GM18505 (cell line): Measurements from ENCODE around the gene NECAB3.
"Not testable (repeated sequence)": the region's sequence is repeated elsewhere in the genome, so short reads cannot be mapped to it uniquely, and the experiment has no call there.

Experiments
- ATAC-seq: cut with Tn5 transposase; IDR thresholded peaks from one replicate; pipeline ENCODE4 v1.9.1; 2021; ENCODE audit not compliant: unreplicated experiment
- POLR2A ChIP-seq: IDR thresholded peaks from 4 replicates; pipeline ENCODE4 v1.6.1; 2011; ENCODE audit warnings: borderline replicate concordance; ENCODE audit not compliant: insufficient read depth, insufficient read length; ENCODE audit errors: extremely low read depth

Gene NECAB3

DNA sequence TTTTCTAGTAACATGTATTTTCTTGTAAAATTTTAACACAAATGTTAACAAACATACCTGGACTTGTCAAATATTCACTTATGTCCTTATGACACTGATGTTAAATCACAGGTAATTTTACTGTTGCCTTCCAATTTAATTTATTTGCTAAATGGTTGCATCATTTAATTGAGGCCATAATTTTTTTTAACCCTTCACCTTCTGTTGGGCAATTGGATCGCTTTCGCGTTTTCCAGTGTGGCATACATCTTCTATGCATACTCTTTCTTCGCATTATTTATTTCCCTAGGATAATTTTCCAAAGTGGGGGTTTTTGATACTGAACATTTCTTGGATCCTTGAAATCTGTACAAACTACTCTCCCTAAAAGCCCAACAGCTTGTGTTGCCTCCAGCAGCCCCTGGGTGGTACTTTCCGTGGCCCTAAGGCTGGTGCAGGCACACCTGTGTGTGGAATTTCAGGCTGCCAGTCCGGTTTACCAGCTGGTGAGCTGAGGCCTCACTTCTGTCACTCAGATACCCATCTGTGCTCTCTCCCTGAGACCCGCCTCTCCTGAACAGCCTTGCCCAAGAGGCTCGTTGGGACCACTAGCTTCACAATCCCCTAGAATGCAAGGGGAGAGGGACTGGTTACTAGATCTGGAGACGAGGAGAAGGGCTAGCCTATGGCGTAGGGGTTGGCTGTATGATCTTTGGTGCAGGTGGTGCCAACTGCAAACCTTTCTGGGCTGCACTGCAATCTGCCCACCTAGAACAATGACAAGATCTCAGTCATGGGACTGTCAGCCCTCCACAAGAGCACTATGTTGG, 23.3 kb downstream of the NECAB3 start:
- ATAC-seq: no peak
- TF ChIP-seq POLR2A: no peak

DNA sequence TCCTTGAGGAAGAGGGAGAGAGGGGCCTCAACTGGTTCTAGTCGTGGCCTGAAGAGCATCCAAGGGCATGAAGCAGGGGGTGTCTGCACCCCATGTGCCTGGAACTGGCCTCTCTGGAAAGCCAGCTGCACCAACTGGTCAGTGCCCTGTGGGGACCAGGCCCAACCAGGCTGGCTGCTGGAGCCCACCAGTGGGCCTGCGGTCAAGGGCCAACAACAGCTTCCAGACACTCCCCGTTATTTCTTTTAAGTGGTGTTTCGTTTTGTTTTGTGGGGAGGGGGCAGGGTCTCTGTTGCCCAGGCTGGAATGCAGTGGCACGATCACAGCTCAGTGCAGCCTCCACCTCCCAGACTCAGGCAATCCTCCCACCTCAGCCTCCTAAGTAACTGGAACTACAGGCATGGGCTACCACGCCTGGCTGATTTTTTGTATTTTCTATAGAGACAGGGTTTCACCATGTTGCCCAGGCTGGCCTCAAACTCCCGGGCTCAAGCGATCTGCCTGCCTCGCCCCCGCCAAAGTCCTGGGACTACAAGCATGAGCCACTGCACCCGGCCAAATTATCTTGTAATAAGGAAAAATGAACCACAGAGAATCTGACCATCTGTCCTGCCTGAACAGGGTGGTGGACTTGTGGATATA, 24.0 kb downstream of the NECAB3 start:
- ATAC-seq: no peak
- TF ChIP-seq POLR2A: no peak

DNA sequence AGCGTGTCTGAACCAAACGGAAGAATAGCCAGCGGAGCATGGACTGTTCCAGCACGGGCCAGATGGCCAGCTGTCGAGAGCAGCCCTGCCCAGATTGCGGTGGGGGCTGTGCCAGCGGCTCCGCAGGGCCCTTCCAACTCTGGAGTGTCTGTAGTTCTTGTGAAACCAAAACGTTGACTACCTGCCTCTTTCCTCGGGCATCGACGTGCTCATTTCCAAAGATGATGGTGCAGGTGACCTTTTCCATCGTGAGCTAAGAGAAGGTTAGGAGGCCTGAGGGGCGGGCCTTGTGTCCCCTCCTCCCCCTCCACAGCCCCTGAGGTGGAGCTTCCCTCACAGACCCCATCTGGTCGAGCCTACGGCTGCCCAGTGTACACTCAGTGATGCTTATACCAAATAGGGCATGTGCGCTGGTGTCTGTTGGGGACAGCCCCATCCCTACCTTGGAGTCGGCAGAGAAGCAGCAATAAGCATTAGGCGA, 25.0 kb downstream of the NECAB3 start:
- ATAC-seq: no peak
- no peak for TF ChIP-seq POLR2A

DNA sequence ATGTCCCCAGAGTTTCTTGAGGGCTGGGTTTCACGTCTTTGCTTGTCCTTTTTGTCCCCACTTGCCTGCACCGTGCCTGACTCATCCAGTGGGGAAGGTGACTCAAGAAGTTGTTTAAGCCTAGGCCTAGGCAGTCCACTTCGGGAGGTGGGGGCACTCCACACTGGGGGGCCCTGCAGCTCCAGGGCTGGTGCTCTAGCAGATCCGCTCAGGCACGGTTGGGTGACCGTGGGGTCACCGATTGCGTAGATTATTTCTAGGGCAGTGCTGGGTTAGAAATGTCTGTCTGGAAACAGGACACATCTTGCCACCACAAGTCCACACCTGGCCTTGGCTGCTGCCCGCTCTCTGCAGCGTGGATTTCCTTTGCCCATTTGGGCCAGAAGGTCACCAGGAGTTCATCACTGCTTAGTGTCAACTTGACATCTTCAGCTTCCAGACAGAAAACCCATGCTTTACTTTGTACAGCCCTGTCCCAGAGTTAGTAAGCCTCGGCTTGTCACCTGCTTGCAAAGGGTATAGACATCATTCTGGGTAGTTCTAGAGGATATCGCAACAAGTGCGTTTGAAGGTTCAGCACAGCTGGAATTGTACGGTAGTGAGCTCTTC, 25.7 kb downstream of the NECAB3 start:
- no peak for ATAC-seq
- no peak for TF ChIP-seq POLR2A

DNA sequence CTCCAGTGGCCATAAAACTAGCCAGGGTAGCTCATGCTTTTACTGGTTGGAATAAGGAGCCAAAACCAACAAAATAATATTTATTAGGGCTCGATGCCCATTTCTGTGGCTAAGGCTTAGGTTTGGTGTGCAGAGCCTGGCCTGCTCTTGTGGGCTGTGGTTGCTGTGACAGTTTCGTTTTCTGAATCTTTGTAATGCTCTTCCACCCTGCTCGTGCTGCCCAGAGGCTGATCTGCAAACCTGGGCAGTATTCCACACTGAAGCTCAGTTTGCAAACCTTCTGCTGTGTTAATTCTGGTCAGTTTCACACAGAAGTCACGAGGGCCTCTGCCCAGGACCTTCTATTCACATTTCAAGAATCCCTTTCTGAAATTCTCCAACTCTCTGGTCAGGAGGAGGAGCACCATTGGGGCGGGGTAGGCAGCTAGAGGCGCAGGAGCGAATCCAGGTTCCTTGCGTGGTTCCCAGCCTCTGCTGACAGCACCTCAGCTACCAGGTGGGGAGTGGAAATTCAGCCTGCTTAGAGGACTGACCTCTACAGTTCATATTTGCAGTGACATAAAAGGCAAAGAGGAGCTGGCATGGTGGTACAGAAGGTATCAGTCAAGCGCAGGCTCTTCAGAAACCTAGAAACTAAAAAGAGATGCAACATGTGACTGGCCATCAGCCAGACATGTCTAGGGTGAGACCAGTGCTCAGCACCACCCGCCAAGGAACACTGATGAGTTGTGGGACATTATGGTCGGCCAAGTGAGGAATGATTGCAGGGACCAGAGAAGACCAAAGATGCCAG, 26.4 kb downstream of the NECAB3 start:
- ATAC-seq: no peak
- no peak for TF ChIP-seq POLR2A

DNA sequence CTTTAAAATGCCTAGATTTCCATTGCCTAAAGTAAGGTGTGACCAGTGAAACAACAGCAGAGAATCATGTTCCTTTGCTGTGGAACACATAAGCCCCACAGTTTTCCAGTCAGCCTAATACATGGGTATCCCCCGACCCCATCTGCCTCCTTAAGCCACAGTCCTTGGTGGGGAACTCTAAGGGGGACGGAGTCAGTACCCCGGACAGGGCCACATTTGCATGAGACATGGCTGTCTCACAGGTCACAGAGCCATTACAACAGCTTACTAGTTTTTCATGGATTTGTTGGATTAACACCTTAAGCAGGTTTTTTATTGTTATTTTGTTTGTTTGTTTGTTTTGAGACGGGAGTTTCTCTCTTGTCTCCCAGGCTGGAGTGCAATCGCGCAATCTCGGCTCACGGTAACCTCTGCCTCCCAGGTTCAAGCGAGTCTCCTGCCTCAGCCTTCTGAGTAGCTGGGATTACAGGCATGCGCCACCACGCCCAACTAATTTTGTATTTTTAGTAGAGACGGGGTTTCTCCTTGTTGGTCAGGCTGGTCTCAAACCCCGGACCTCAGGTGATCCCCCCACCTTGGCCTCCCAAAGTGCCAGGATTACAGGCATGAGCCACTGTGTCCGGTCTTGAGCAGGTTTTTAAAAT, 27.1 kb downstream of the NECAB3 start:
- ATAC-seq: not testable (repeated sequence)

DNA sequence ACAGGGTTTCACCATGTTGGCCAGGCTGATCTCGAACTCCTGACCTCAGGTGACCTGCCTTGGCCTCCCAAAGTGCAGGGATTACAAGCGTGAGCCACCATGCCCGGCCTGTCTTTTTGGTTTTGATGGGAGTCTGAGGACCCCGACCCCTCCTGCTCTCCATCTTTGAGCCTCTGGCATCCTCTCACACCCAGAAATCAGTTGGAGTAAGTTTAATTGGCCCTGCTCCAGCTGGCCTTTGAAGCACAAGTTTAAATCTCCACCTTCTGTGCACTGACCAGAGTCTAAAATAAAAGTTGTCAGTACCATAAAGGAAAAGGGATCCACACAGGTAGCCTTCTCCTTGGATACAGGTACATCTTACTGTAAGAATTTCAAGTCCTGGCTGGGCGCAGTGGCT, 28.0 kb downstream of the NECAB3 start:
- ATAC-seq: no peak
- TF ChIP-seq POLR2A: no peak

DNA sequence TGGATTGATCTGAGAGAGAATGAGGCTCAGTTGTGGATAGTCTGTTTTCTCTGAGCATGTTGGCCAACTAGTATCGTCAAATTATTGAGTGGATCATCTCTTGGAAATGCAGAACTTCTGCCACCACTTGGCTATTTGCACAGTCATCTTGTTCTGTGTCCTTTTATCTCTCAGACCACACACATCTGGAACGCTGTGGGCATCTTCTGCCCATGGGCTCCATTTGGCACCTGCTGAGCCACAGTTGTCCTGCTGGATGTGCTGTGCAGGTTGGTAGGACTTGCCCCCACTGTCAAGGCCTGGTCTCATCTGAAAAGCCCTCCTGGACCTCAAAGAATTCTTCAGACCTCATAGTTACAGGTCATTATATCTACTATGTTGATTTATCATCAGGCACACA, 28.8 kb downstream of the NECAB3 start:
- TF ChIP-seq POLR2A: no peak
- ATAC-seq: no peak

DNA sequence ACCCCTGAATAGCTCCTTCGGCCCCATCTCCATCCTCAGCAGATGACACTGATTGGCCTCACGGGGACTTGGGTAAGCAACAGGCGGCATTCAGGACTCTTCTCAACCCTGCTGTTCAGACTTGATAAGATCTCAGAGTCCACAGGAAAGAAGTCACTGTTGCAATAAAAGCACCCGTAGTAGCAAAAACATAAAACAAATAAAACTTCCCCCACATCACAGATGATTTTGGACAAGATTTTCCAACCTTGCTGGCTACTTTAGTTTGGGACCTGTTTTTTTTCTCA, 29.2 kb downstream of the NECAB3 start:
- ATAC-seq: no peak
- TF ChIP-seq POLR2A: no peak

DNA sequence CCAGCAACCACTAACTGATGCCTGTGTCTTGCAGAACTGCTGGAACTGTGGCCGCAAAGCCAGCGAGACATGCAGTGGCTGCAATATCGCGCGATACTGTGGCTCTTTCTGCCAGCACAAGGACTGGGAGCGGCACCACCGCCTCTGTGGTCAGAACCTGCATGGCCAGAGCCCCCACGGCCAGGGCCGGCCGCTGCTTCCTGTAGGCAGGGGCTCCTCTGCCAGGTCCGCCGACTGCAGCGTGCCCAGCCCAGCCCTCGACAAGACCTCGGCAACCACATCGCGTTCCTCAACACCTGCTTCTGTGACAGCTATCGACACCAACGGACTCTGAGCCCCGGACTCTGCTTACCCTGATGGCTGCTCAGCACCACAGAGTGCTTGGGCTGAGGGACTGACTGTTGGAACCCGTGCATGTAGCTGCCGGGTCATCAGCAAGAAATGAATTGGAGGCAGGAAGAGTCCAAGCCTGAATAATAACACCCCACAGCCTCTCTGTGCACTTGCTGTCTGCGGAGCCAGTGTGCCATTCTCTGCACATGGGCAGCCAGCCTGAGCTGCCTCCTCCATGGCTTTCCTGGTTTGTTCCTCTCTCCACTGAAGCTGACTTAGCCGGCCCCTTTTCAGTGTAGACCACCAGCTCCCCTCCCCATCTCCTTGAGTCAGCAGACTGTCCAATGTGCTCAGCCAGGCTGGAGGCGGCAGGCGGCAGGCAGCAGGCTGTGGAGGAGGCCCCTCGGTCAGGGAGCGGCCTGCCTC, 29.7 kb downstream of the NECAB3 start:
- no peak for TF ChIP-seq POLR2A
- ATAC-seq: no peak

DNA sequence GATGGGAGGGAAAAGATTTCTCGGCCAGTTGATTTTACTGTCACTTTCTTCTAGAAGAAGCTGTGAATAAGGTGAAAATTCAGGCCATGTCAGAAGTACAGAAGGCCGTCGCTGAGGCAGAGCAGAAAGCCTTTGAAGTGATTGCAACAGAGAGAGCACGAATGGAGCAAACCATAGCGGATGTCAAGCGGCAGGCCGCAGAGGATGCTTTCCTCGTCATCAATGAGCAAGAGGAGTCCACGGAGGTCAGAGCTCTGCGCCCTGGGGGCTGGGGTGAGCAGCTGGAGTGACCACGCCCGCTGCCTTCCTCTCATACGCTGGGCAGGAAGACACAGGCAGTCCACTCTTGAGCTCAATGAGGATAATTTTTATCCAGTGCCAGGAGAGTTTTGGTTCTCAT, 33.9 kb downstream of the NECAB3 start:
- ATAC-seq: no peak
- no peak for TF ChIP-seq POLR2A

DNA sequence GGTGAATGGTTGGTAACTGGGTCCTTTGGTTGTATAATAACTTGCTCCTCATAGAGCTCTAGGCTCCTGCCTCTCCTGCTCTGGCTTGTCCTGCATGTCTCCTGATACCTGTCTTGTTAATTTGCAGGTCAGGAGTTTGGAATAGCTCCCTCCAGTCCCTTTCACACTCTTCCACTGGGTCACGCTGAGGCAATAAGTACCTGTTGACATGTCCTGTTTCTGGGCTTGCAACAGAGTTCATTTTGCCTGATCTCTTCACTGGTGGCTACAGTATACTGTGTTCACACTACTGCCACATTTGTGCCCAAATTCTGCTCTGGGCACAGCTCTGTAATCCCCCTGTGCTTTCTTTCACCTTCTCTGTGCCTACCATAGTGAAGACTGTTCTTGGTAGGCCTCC, 37.5 kb downstream of the NECAB3 start:
- TF ChIP-seq POLR2A: no peak
- ATAC-seq: no peak
